Measurements from ENCODE around the gene CYREN. TPM values are rescaled to one million over a fixed set of nuclear protein-coding genes. Genes with fewer than 3 reads are reported as not detected.
A peak's percentile ranks its signal among the peaks of the same experiment; 100 is the strongest.

The CYREN gene
- total RNA-seq (2022) (84.8 and 89.0 TPM in 2 replicates), Bru-seq, nascent RNA (percentile 83 among the genes with signal in this experiment), BruChase-seq, experiment 1, labeled RNA remaining after a 6-hour chase (percentile 94 among the genes with signal in this experiment), BruChase-seq, experiment 2, labeled RNA remaining after a 2-hour chase (percentile 94 among the genes with signal in this experiment)
- long read RNA-seq, transcript CYREN-213 (4 exons, 1,727 nt) = minor isoform, 5 of 105 reads
- long read RNA-seq, transcript CYREN-202 (4 exons, 1,738 nt) = major isoform, 22 of 105 reads
- long read RNA-seq, transcript CYREN-201 (4 exons, 1,482 nt) = minor isoform, 7 of 105 reads
- long read RNA-seq, partial matches to known transcripts = 5 of 105 reads
- long read RNA-seq, other reads (novel, unspliced or antisense) = 56 of 105 reads

GRCh38 chr7:135170274-135170997 is at the start of gene CYREN:
TSS of gene CYREN (minus strand) at chr7:135170707. CDS start at chr7:135168922, 1,785 bp downstream.
- no TSS peak for BruUV-seq (replicated peaks)
- intact Hi-C loops (cut with micrococcal nuclease; ENCODE audit: unreplicated experiment) = loop anchor here (2.0 to 10.0 kb wide), 4 partner anchors 84 to 526 kb away; partner anchors contain the start of genes AGBL3 and BPGM
- Mint-ChIP-seq H3K27me3 (ENCODE audit: unreplicated experiment) (no peaks in the 10 kb centered on the region), H3K9me3 (ENCODE audit: low read depth, unreplicated experiment) (no peaks in the 10 kb centered on the region), H3K27ac (ENCODE audit: unreplicated experiment) (peak within 1 kb of the TSS; percentile 95), H3K36me3 (ENCODE audit: insufficient read depth, unreplicated experiment) (peaks cover 84% of the 10 kb centered on the region), H3K4me3 (ENCODE audit: low read depth, unreplicated experiment) (peak within 1 kb of the TSS; percentile 78), H3K4me1 (ENCODE audit: low read depth, unreplicated experiment) (peaks cover 43% of the 10 kb centered on the region)
- TF ChIP-seq, protein P1, sequence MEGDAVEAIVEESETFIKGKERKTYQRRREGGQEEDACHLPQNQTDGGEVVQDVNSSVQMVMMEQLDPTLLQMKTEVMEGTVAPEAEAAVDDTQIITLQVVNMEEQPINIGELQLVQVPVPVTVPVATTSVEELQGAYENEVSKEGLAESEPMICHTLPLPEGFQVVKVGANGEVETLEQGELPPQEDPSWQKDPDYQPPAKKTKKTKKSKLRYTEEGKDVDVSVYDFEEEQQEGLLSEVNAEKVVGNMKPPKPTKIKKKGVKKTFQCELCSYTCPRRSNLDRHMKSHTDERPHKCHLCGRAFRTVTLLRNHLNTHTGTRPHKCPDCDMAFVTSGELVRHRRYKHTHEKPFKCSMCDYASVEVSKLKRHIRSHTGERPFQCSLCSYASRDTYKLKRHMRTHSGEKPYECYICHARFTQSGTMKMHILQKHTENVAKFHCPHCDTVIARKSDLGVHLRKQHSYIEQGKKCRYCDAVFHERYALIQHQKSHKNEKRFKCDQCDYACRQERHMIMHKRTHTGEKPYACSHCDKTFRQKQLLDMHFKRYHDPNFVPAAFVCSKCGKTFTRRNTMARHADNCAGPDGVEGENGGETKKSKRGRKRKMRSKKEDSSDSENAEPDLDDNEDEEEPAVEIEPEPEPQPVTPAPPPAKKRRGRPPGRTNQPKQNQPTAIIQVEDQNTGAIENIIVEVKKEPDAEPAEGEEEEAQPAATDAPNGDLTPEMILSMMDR (IDR thresholded peaks at IDR 0.05; ENCODE audit: unreplicated experiment) = peak; percentile 34
- CTCF ChIA-PET = interaction anchor here (0.8 to 1.6 kb wide), 3 partner anchors 10 to 184 kb away, joined by 3 to 7 read pairs (median 4); partner anchors contain the start of gene AGBL3
- DNase-seq = peak; percentile 97

- no peak for DNase-seq
- TF ChIP-seq, protein P1 (IDR thresholded peaks at IDR 0.05; ENCODE audit: unreplicated experiment) = no peak
- Mint-ChIP-seq H3K4me3 (ENCODE audit: low read depth, unreplicated experiment) (peak overlapping the region; percentile 18), H3K4me1 (ENCODE audit: low read depth, unreplicated experiment) (peaks cover 33% of the 10 kb centered on the region), H3K36me3 (ENCODE audit: insufficient read depth, unreplicated experiment) (peaks cover 6% of the 10 kb centered on the region), H3K27ac (ENCODE audit: unreplicated experiment) (peak overlapping the region; percentile 62), H3K27me3 (ENCODE audit: unreplicated experiment) (no peaks in the 10 kb centered on the region), H3K9me3 (ENCODE audit: low read depth, unreplicated experiment) (no peaks in the 10 kb centered on the region)
- CTCF ChIA-PET = no interaction called here
- intact Hi-C loops (cut with micrococcal nuclease; ENCODE audit: unreplicated experiment) = no loop called here
- BruUV-seq (replicated peaks) = no TSS peak
These were observed 47.4 kb upstream of the CYREN start for GRCh38 chr7:135217645-135218509.

- Mint-ChIP-seq H3K27ac (ENCODE audit: unreplicated experiment) (no peak overlapping the region), H3K9me3 (ENCODE audit: low read depth, unreplicated experiment) (no peaks in the 10 kb centered on the region), H3K4me1 (ENCODE audit: low read depth, unreplicated experiment) (peaks cover 33% of the 10 kb centered on the region), H3K4me3 (ENCODE audit: low read depth, unreplicated experiment) (no peak overlapping the region), H3K27me3 (ENCODE audit: unreplicated experiment) (no peaks in the 10 kb centered on the region), H3K36me3 (ENCODE audit: insufficient read depth, unreplicated experiment) (peaks cover 19% of the 10 kb centered on the region)
- no peak for DNase-seq
- no TSS peak for BruUV-seq (replicated peaks)
- CTCF ChIA-PET = no interaction called here
- intact Hi-C loops (cut with micrococcal nuclease; ENCODE audit: unreplicated experiment) = no loop called here
- TF ChIP-seq, protein P1 (IDR thresholded peaks at IDR 0.05; ENCODE audit: unreplicated experiment) = no peak
These were observed 45.2 kb upstream of the CYREN start for GRCh38 chr7:135215698-135216097.

- Mint-ChIP-seq H3K4me1 (ENCODE audit: low read depth, unreplicated experiment) (peaks cover 33% of the 10 kb centered on the region), H3K4me3 (ENCODE audit: low read depth, unreplicated experiment) (no peak overlapping the region), H3K27ac (ENCODE audit: unreplicated experiment) (no peak overlapping the region), H3K36me3 (ENCODE audit: insufficient read depth, unreplicated experiment) (peaks cover 22% of the 10 kb centered on the region), H3K27me3 (ENCODE audit: unreplicated experiment) (no peaks in the 10 kb centered on the region), H3K9me3 (ENCODE audit: low read depth, unreplicated experiment) (no peaks in the 10 kb centered on the region)
- BruUV-seq (replicated peaks) = no TSS peak
- TF ChIP-seq, protein P1 (IDR thresholded peaks at IDR 0.05; ENCODE audit: unreplicated experiment) = no peak
- CTCF ChIA-PET = no interaction called here
- no peak for DNase-seq
- intact Hi-C loops (cut with micrococcal nuclease; ENCODE audit: unreplicated experiment) = no loop called here
These were observed 44.7 kb upstream of the CYREN start for GRCh38 chr7:135215180-135215579.

Measured in Calu3 (cell line).